ENCODE results near the gene SLC39A5. TPM values are rescaled to one million over a fixed set of nuclear protein-coding genes. Genes with fewer than 3 reads are reported as not detected.
A peak's percentile ranks its signal among the peaks of the same experiment; 100 is the strongest.

The SLC39A5 gene
- total and polyA plus RNA-seq, 2 of the 13 experiments (the other 11 are each of a cell fraction or from before 2014, with no cell fraction given), result 59.7 to 101 TPM

- TF ChIP-seq ZNF276 (CRISPR knock-in tag; IDR thresholded peaks at IDR 0.05; ENCODE audit: low read depth) (no peak), HNRNPL (IDR thresholded peaks at IDR 0.05; ENCODE audit: low read depth, low read length) (no peak), MXI1 (IDR thresholded peaks at IDR 0.05; ENCODE audit: borderline replicate concordance, low read depth, low read length) (peak; percentile 85; the same call in 1 of the 3 replicates), ZNF850 (CRISPR knock-in tag; conservative IDR thresholded peaks at IDR 0.05) (no peak), E2F2 (CRISPR knock-in tag; IDR thresholded peaks at IDR 0.05; ENCODE audit: borderline replicate concordance) (no peak), ZNF296 (CRISPR knock-in tag; conservative IDR thresholded peaks at IDR 0.05) (no peak; the same call in 1 of the 2 replicates), MTF1 (CRISPR knock-in tag; IDR thresholded peaks at IDR 0.05) (no peak), NFE2L1 (CRISPR knock-in tag; IDR thresholded peaks at IDR 0.05; ENCODE audit: borderline replicate concordance) (no peak), XBP1 (CRISPR knock-in tag; IDR thresholded peaks at IDR 0.05) (no peak), ZNF280D (CRISPR knock-in tag; IDR thresholded peaks at IDR 0.05) (no peak), ONECUT2 (CRISPR knock-in tag; IDR thresholded peaks at IDR 0.05) (no peak), SRY (CRISPR knock-in tag; IDR thresholded peaks at IDR 0.05) (no peak), ZNF550 (CRISPR knock-in tag; IDR thresholded peaks at IDR 0.05; ENCODE audit: borderline replicate concordance) (no peak), NR2F1 (CRISPR knock-in tag; IDR thresholded peaks at IDR 0.05) (peak in 1 of 2 experiments; percentile 13; a peak in 1 of 4 replicates), ZBTB49 (CRISPR knock-in tag; IDR thresholded peaks at IDR 0.05; ENCODE audit: borderline replicate concordance) (no peak), ZNF12 (CRISPR knock-in tag; IDR thresholded peaks at IDR 0.05) (no peak), ZNF136 (CRISPR knock-in tag; IDR thresholded peaks at IDR 0.05; ENCODE audit: low read depth) (peak; percentile 79; the same call in 1 of the 2 replicates)
- TF ChIP-seq, protein P1, sequence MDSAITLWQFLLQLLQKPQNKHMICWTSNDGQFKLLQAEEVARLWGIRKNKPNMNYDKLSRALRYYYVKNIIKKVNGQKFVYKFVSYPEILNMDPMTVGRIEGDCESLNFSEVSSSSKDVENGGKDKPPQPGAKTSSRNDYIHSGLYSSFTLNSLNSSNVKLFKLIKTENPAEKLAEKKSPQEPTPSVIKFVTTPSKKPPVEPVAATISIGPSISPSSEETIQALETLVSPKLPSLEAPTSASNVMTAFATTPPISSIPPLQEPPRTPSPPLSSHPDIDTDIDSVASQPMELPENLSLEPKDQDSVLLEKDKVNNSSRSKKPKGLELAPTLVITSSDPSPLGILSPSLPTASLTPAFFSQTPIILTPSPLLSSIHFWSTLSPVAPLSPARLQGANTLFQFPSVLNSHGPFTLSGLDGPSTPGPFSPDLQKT (CRISPR knock-in tag; IDR thresholded peaks at IDR 0.05; ENCODE audit: borderline replicate concordance), result no peak
These were observed 757 bp downstream of the SLC39A5 start (continued) for GRCh38 chr12:56230432-56231183.

Measured in HepG2 (cell line).